Measurements from ENCODE around the gene RNF141. TPM values are rescaled to one million over a fixed set of nuclear protein-coding genes. Genes with fewer than 3 reads are reported as not detected.

RNF141 gene
- total and polyA plus RNA-seq, 2 donors (not counting 3 experiments of a cell fraction or from before 2014, with no cell fraction given), result 9.4 to 32.4 TPM

DNA sequence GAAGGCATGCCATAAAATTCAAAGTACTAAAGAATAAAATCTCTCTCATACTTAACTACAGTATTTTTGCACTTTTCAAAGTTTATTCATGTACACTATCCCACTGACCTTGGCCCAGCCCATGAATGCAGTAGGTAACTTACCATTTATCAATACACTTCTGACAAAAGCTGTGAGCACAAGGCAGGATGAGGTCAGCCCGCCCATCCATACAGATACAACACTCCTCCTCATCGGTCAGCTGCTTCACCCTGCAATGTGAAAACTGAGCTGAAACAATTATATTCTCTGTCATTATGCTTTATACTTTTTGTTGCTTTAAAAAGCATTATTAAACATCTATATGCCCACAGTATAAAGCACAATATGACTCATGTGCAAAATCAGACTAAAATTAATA is 22.1 kb downstream of the RNF141 start:
- intact Hi-C loops (cut with micrococcal nuclease), result no loop called here
- no peaks in the 10 kb centered on the region for H3K9me1 ChIP-seq (replicated peaks; ENCODE audit: control insufficient read depth, extremely low read depth, insufficient read depth, low read length)
- H3K4me1 ChIP-seq (ENCODE audit: control insufficient read depth, extremely low read depth, insufficient read depth, low read length), result peaks cover 24% of the 10 kb centered on the region
- CTCF ChIA-PET, result interaction anchor here (1.0 to 2.7 kb wide), 3 partner anchors 22 to 113 kb away, joined by 3 to 16 read pairs (median 3); partner anchors contain the start of gene RNF141
- no peaks in the 10 kb centered on the region for H3K27me3 ChIP-seq (ENCODE audit: control insufficient read depth in 2 of 2, insufficient read depth in 2 of 2, low read length in 2 of 2)
- no peaks in the 10 kb centered on the region for H3K79me2 ChIP-seq (ENCODE audit: control insufficient read depth, insufficient read depth, low read length)
- DNase-seq (ENCODE audit: low read depth, low spot score), result no peak
- POLR2A ChIA-PET, result no interaction called here
- no peaks in the 10 kb centered on the region for H4K20me1 ChIP-seq (replicated peaks; ENCODE audit: control insufficient read depth, extremely low read depth, insufficient read depth, low read length)
- TF ChIP-seq, protein P1, sequence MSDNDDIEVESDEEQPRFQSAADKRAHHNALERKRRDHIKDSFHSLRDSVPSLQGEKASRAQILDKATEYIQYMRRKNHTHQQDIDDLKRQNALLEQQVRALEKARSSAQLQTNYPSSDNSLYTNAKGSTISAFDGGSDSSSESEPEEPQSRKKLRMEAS (IDR thresholded peaks at IDR 0.05; ENCODE audit: insufficient read depth, insufficient read length), result no peak
- no peak for TF ChIP-seq POLR2A (IDR thresholded peaks at IDR 0.05; ENCODE audit: low read depth, low read length)
- no peak for TF ChIP-seq POLR2AphosphoS5 (IDR thresholded peaks at IDR 0.05; ENCODE audit: insufficient read depth, low read depth, low read length)
- TF ChIP-seq MYC (IDR thresholded peaks at IDR 0.05; ENCODE audit: low read depth, low read length), result no peak
- TF ChIP-seq, protein P2, sequence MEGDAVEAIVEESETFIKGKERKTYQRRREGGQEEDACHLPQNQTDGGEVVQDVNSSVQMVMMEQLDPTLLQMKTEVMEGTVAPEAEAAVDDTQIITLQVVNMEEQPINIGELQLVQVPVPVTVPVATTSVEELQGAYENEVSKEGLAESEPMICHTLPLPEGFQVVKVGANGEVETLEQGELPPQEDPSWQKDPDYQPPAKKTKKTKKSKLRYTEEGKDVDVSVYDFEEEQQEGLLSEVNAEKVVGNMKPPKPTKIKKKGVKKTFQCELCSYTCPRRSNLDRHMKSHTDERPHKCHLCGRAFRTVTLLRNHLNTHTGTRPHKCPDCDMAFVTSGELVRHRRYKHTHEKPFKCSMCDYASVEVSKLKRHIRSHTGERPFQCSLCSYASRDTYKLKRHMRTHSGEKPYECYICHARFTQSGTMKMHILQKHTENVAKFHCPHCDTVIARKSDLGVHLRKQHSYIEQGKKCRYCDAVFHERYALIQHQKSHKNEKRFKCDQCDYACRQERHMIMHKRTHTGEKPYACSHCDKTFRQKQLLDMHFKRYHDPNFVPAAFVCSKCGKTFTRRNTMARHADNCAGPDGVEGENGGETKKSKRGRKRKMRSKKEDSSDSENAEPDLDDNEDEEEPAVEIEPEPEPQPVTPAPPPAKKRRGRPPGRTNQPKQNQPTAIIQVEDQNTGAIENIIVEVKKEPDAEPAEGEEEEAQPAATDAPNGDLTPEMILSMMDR (IDR thresholded peaks at IDR 0.05; ENCODE audit: extremely low read depth in 1 of 2, insufficient read depth in 1 of 2, low read depth in 1 of 2, low read length in 2 of 2), result no peak
- no peak for FAIRE-seq
- H2AFZ ChIP-seq (ENCODE audit: low read depth, low read length), result no peak overlapping the region
- H3K4me3 ChIP-seq (replicated peaks in 1 of 3; ENCODE audit: insufficient read depth in 1 of 3, low read depth in 1 of 3, low read length in 3 of 3), result no peak overlapping the region
- H3K27ac ChIP-seq (ENCODE audit: insufficient read depth, low read depth, low read length), result no peak overlapping the region
- no TSS peak for BruUV-seq (replicated peaks)
- no peak overlapping the region for H3K4me2 ChIP-seq (ENCODE audit: insufficient read depth, low read length)
- no peak overlapping the region for H3K9ac ChIP-seq (replicated peaks; ENCODE audit: extremely low read depth, insufficient read depth, low read length)
- dilution Hi-C loops (cut with MboI; ENCODE audit: extremely low pct_ligation_motif_present, low sequenced_read_pairs), result no loop called here
- no peaks in the 10 kb centered on the region for H3K9me3 ChIP-seq (replicated peaks; ENCODE audit: control insufficient read depth, insufficient read depth, low read length)
- peaks cover 0 to 5% of the 10 kb centered on the region in 2 experiments for H3K36me3 ChIP-seq (ENCODE audit: control insufficient read depth in 2 of 2, extremely low read depth in 1 of 2, insufficient read depth in 2 of 2, low read length in 2 of 2)

DNA sequence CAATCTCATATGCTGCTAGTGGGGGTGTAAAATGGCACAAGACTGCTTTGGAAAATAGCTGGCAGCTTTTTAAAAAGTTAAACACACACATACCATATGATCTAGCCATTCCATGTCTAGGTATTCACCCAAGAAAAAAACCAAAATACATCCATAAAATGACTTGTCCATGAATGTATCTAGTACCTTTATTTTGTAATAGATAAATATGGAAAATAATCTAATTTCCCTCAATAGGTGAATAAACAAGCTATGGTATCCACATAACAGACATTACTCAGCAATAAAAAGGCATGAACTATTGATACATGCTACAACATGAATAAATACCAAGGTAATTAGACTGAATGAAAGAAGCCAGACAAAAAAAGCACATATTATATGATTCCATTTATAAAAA is 22.9 kb downstream of the RNF141 start:
- POLR2A ChIA-PET, result no interaction called here
- H3K4me3 ChIP-seq (replicated peaks in 1 of 3; ENCODE audit: insufficient read depth in 1 of 3, low read depth in 1 of 3, low read length in 3 of 3), result no peak overlapping the region
- TF ChIP-seq POLR2AphosphoS5 (IDR thresholded peaks at IDR 0.05; ENCODE audit: insufficient read depth, low read depth, low read length) (no peak), POLR2A (IDR thresholded peaks at IDR 0.05; ENCODE audit: low read depth, low read length) (no peak), JUN (IDR thresholded peaks at IDR 0.05; ENCODE audit: borderline replicate concordance, insufficient read depth, insufficient read length, low read depth) (no peak), GATA2 (IDR thresholded peaks at IDR 0.05; ENCODE audit: insufficient read depth, insufficient read length, low read depth, low read length) (no peak), EZH2 (IDR thresholded peaks at IDR 0.05; ENCODE audit: borderline replicate concordance, low read depth, low read length, severe bottlenecking) (no peak), FOS (IDR thresholded peaks at IDR 0.05; ENCODE audit: borderline replicate concordance, insufficient read depth, low read length) (no peak), MYC (IDR thresholded peaks at IDR 0.05; ENCODE audit: low read depth, low read length) (no peak)
- TF ChIP-seq, protein P2 (IDR thresholded peaks at IDR 0.05; ENCODE audit: extremely low read depth in 1 of 2, insufficient read depth in 1 of 2, low read depth in 1 of 2, low read length in 2 of 2), result no peak
- TF ChIP-seq, protein P1 (IDR thresholded peaks at IDR 0.05; ENCODE audit: insufficient read depth, insufficient read length), result no peak

More for the DNA sequence above, 22.9 kb downstream of the RNF141 start:
- Histone ChIP-seq H3K27me3 (ENCODE audit: control insufficient read depth in 2 of 2, insufficient read depth in 2 of 2, low read length in 2 of 2) (no peaks in the 10 kb centered on the region), H3K36me3 (ENCODE audit: control insufficient read depth in 2 of 2, extremely low read depth in 1 of 2, insufficient read depth in 2 of 2, low read length in 2 of 2) (peaks cover 0 to 5% of the 10 kb centered on the region in 2 experiments), H3K79me2 (ENCODE audit: control insufficient read depth, insufficient read depth, low read length) (no peaks in the 10 kb centered on the region), H2AFZ (ENCODE audit: low read depth, low read length) (no peak overlapping the region), H3K4me1 (ENCODE audit: control insufficient read depth, extremely low read depth, insufficient read depth, low read length) (peaks cover 21% of the 10 kb centered on the region), H3K9ac (replicated peaks; ENCODE audit: extremely low read depth, insufficient read depth, low read length) (no peak overlapping the region), H3K9me1 (replicated peaks; ENCODE audit: control insufficient read depth, extremely low read depth, insufficient read depth, low read length) (no peaks in the 10 kb centered on the region), H3K9me3 (replicated peaks; ENCODE audit: control insufficient read depth, insufficient read depth, low read length) (no peaks in the 10 kb centered on the region), H3K4me2 (ENCODE audit: insufficient read depth, low read length) (no peak overlapping the region), H4K20me1 (replicated peaks; ENCODE audit: control insufficient read depth, extremely low read depth, insufficient read depth, low read length) (no peaks in the 10 kb centered on the region), H3K27ac (ENCODE audit: insufficient read depth, low read depth, low read length) (no peak overlapping the region)
- no peak for DNase-seq (ENCODE audit: low read depth, low spot score)
- intact Hi-C loops (cut with micrococcal nuclease), result no loop called here
- dilution Hi-C loops (cut with MboI; ENCODE audit: extremely low pct_ligation_motif_present, low sequenced_read_pairs), result no loop called here
- CTCF ChIA-PET, result interaction anchor here (2.3 kb wide), 1 partner anchor 23 kb away, joined by 15 read pairs; the partner anchor contains the start of gene RNF141
- no peak for FAIRE-seq
- BruUV-seq (replicated peaks), result no TSS peak
